Esophagus (tissue), 2 donors: Measurements from ENCODE around the gene VPS9D1. TPM values are rescaled to one million over a fixed set of nuclear protein-coding genes. Genes with fewer than 3 reads are reported as not detected.

Source experiments
- H3K27ac ChIP-seq, 2 donors: one replicate each; pipeline ENCODE4 v1.5.1; 2013; ENCODE audit warnings: low read depth in 2 of 2, mild to moderate bottlenecking in 2 of 2, inconsistent platforms in 1 of 2, low read length in 1 of 2, moderate library complexity in 1 of 2
- H3K27me3 ChIP-seq, 2 donors: one replicate each; pipeline ENCODE4 v1.6.1; 2013; ENCODE audit warnings: low read length in 2 of 2, control low read depth in 1 of 2, mild to moderate bottlenecking in 1 of 2; ENCODE audit not compliant: insufficient read depth in 2 of 2, control insufficient read depth in 1 of 2
- H3K36me3 ChIP-seq, 2 donors: one replicate each; pipeline ENCODE4 v1.6.1; 2013; ENCODE audit warnings: low read length in 1 of 2; ENCODE audit not compliant: control insufficient read depth in 2 of 2, insufficient read depth in 2 of 2
- H3K4me1 ChIP-seq, 2 donors: one replicate each; pipeline ENCODE4 v1.6.1; 2013; ENCODE audit warnings: low read length in 1 of 2; ENCODE audit not compliant: control insufficient read depth in 2 of 2, insufficient read depth in 2 of 2
- H3K4me3 ChIP-seq, 2 donors: one replicate each; pipeline ENCODE4 v1.5.1; 2013; ENCODE audit warnings: low read length in 2 of 2, mild to moderate bottlenecking in 2 of 2, low read depth in 1 of 2, moderate library complexity in 1 of 2
- H3K9me3 ChIP-seq, 2 donors: one replicate each; pipeline ENCODE4 v1.6.1; 2013; ENCODE audit warnings: mild to moderate bottlenecking in 2 of 2, low read depth in 1 of 2, low read length in 1 of 2, moderate library complexity in 1 of 2; ENCODE audit not compliant: control insufficient read depth in 2 of 2, insufficient read depth in 1 of 2
- WGBS, 2 donors: extraction: QIAGEN DNeasy Blood & Tissue Kit; methylation state at CpG; one replicate each; pipeline ENCODE4 v1.1.7; 2013; 5-methylcytosine and 5-hydroxymethylcytosine counted together
- polyA plus RNA-seq, 2 donors: library from polyadenylated mRNA; stranded (reverse); fragments of 200-250 nt; gene quantifications; one replicate each; pipeline ENCODE4 v1.2.3, GENCODE V29; 2013
- donor health status: healthy with polysubstance abuse.
- donor health status: Bipolar disorder and iron deficiency.

The VPS9D1 gene
- polyA plus RNA-seq, 2 donors, result 26.4 to 37.5 TPM

DNA sequence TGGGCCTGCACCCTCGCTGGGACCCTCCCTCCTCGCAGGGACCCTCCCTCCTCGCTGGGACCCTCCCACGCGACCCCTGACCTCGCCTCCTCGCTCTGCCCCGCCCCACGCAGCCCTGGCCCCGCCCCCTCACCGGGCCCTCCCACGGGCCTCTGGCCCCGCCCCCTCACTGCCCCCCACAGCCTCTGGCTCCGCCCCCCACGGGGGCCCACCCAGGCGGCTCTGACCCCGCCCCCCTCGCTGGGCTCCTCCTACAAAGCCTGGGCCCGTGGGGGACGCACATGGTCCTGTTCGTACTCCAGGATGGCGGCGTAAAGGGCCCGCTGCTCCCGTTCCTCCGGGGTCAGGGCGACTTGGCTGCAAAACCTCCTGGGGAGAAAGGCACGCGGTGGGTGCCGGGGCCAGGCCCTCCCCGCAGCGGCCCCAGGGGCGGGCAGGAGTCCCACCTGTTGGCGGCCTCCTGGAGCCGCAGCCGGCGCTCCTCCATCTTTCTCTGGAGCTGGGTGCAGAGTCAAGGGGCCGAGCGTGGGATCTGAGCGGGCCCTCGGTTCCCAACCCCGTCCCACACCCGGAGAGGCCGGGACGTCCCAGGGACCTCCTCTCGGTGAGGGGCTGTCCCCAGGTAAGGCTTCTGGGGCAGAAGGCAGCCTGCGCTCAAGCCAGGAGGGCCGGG, 9.0 kb downstream of the VPS9D1 start:
- 2 to 4% methylated on average over 36 to 48 of the region's 48 CpGs for WGBS, 2 donors
- Histone ChIP-seq H3K4me1 (peaks cover 3 to 7% of the 10 kb centered on the region in 2 donors), H3K9me3 (peaks cover 0 to 2% of the 10 kb centered on the region in 2 donors), H3K36me3 (peaks cover 0 to 11% of the 10 kb centered on the region in 2 donors), H3K4me3 (peak overlapping the region; percentile 43 to 58), H3K27me3 (no peaks in the 10 kb centered on the region), H3K27ac (no peak overlapping the region)

DNA sequence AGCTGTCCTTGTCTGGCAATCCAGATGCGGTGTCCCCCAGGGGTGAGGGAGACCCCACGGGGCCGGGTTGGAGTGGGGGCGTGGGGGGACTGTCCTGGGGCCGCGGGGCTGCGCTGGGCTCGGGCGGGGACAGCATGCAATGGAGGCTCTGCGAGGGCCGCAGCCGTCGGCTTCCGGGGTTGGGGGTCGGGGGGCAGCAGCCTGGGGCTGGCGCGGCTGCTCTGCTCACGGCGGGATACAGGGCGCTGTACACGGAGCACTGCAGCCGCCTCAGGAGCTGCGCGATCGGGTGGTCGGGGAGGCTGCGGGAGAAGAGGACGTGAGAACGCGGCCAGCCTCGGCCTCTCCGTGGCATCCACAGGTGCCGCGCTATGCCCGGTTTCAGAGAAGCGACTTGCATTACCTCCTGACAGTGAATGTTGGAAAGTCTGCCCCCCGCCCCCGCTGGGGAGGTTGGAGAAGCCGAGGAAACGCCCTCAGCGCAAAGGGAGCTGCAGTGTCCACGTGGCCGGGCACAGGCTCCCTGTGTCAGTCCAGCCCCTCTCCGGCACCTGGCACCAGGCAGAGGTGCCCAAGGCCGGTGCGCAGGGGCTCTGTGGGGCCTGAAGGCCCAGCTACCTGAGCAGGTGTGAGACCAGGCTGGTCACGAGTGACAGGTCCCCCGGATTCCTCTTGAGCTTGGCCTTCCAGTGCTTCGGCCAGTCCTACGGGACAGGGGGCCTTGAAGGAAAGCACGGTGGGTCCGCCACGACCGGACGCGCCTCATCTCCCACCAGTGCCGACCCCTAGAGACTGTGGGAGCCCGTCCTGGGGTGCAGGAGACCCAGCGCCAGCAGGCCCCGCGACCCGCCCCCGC, 9.8 kb downstream of the VPS9D1 start:
- H3K4me3 ChIP-seq, result no peak overlapping the region
- H3K27ac ChIP-seq, result no peak overlapping the region
- no peaks in the 10 kb centered on the region for H3K27me3 ChIP-seq
- WGBS, 2 donors, result 77 to 79% methylated on average over 60 to 63 of the region's 63 CpGs
- H3K4me1 ChIP-seq, result peaks cover 3 to 10% of the 10 kb centered on the region in 2 donors
- H3K36me3 ChIP-seq, result peaks cover 0 to 11% of the 10 kb centered on the region in 2 donors
- H3K9me3 ChIP-seq, result peaks cover 0 to 2% of the 10 kb centered on the region in 2 donors

- H3K4me3 ChIP-seq, result no peak overlapping the region
- H3K9me3 ChIP-seq, result peaks cover 0 to 2% of the 10 kb centered on the region in 2 donors
- H3K4me1 ChIP-seq, result peaks cover 3 to 10% of the 10 kb centered on the region in 2 donors
- WGBS, 2 donors, result 86 to 87% methylated on average over 19 of the region's 19 CpGs
- H3K27ac ChIP-seq, result no peak overlapping the region
- no peaks in the 10 kb centered on the region for H3K27me3 ChIP-seq
- H3K36me3 ChIP-seq, result peaks cover 0 to 11% of the 10 kb centered on the region in 2 donors
Observed at GRCh38 chr16:89709716-89710432, 10.8 kb downstream of the VPS9D1 start.

DNA sequence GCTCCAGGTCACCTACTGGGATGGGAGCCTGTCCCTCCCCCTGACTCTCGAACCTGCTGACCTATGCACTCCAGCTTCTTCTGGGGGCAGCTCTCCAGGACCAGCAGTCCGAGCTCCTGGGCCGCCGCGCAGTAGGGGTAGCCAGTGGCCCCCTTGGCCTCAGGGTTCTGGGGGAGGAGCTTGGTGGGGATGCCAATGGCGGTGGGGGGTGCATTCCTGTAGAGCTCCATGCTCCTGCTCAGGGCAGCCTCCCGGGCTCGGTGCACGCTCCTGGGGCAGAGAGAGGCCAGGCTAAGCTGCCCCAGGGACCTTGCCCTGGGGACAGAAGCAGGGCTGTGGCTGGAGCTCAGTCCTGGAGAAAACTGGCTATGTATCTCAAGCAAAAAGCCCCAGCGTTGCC, 11.5 kb downstream of the VPS9D1 start:
- peaks cover 3 to 10% of the 10 kb centered on the region in 2 donors for H3K4me1 ChIP-seq
- 87% methylated on average over 10 of the region's 10 CpGs for WGBS, 2 donors
- H3K9me3 ChIP-seq, result peaks cover 0 to 2% of the 10 kb centered on the region in 2 donors
- peaks cover 0 to 11% of the 10 kb centered on the region in 2 donors for H3K36me3 ChIP-seq
- no peak overlapping the region for H3K27ac ChIP-seq
- no peaks in the 10 kb centered on the region for H3K27me3 ChIP-seq
- H3K4me3 ChIP-seq, result no peak overlapping the region

GRCh38 chr16:89708481-89708931, 12.2 kb downstream of the VPS9D1 start:
- H3K27ac ChIP-seq, result no peak overlapping the region
- peaks cover 0 to 11% of the 10 kb centered on the region in 2 donors for H3K36me3 ChIP-seq
- H3K27me3 ChIP-seq, result no peaks in the 10 kb centered on the region
- H3K4me1 ChIP-seq, result peaks cover 3 to 10% of the 10 kb centered on the region in 2 donors
- H3K4me3 ChIP-seq, result no peak overlapping the region
- peaks cover 0 to 2% of the 10 kb centered on the region in 2 donors for H3K9me3 ChIP-seq
- 81% methylated on average over 18 to 19 of the region's 19 CpGs for WGBS, 2 donors

- WGBS, 2 donors, result 85 to 87% methylated on average over 9 of the region's 9 CpGs
- H3K27me3 ChIP-seq, result no peaks in the 10 kb centered on the region
Observed at GRCh38 chr16:89707695-89708094, 13.0 kb downstream of the VPS9D1 start.

DNA sequence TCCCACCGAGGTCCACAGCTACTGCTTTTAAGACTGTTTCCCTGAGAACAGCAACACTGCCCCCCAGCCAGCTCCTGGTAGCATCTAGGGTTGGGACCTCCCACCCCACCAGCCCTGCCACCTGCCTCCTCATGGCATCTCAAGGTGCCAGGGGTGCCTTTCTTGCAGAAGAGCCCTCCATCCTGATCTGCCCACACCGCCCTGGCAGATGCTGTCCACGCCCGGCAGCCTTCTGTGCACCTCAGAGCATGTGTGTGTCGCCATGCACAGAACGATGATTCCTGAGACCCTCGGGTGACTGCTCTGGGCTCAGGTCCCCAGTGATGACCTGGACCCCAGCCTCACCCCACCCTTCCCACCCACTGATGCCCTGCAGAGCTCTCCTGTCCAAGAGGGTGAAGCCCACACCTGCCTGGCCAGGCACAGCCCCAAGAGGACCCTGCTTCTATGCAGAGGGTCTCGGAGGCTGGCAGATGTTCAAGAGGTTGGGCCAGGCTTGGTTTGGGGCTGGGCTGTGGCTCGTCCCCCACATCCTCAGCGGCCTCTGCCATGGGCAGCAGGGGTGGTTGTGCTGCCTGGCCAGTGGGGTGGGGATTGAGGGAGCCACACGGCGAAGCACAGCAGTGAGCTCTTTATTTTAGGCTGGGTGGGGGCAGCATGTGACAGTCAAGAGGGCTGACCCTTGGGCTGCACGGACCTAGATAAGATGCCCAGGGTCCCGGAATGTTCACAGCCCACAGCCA, 14.0 kb downstream of the VPS9D1 start:
- Histone ChIP-seq H3K4me3 (no peak overlapping the region), H3K27ac (no peak overlapping the region), H3K27me3 (no peaks in the 10 kb centered on the region), H3K4me1 (peaks cover 3 to 7% of the 10 kb centered on the region in 2 donors), H3K36me3 (peaks cover 0 to 11% of the 10 kb centered on the region in 2 donors), H3K9me3 (peaks cover 0 to 2% of the 10 kb centered on the region in 2 donors)
- WGBS, 2 donors, result 78 to 80% methylated on average over 14 of the region's 14 CpGs

More at GRCh38 chr16:89707695-89708094, 13.0 kb downstream of the VPS9D1 start:
- no peak overlapping the region for H3K27ac ChIP-seq
- H3K9me3 ChIP-seq, result peaks cover 0 to 2% of the 10 kb centered on the region in 2 donors
- H3K4me1 ChIP-seq, result peaks cover 3 to 10% of the 10 kb centered on the region in 2 donors
- H3K4me3 ChIP-seq, result no peak overlapping the region
- H3K36me3 ChIP-seq, result peaks cover 0 to 11% of the 10 kb centered on the region in 2 donors

GRCh38 chr16:89705006-89705405, 15.7 kb downstream of the VPS9D1 start:
- Histone ChIP-seq H3K27ac (no peak overlapping the region), H3K4me3 (no peak overlapping the region), H3K36me3 (peaks cover 0 to 11% of the 10 kb centered on the region in 2 donors), H3K9me3 (peaks cover 0 to 2% of the 10 kb centered on the region in 2 donors), H3K27me3 (no peaks in the 10 kb centered on the region), H3K4me1 (peaks cover 3 to 14% of the 10 kb centered on the region in 2 donors)
- WGBS, 2 donors, result 71 to 73% methylated on average over 15 of the region's 15 CpGs
